ENCODE data around the gene BZW1.
A peak's percentile ranks its signal among the peaks of the same experiment; 100 is the strongest.
"Not testable (repeated sequence)": the region's sequence is repeated elsewhere in the genome, so short reads cannot be mapped to it uniquely, and the experiment has no call there.

Gene BZW1

GRCh38 chr2:200794143-200794542 is 17.6 kb upstream of the BZW1 start:
- no peak for DNase-seq

GRCh38 chr2:200795028-200795440 is 16.7 kb upstream of the BZW1 start:
- no peak for DNase-seq

GRCh38 chr2:200796561-200796960 is 15.1 kb upstream of the BZW1 start:
- DNase-seq, result no peak

GRCh38 chr2:200797242-200797770 is 14.4 kb upstream of the BZW1 start:
- no peak for DNase-seq

GRCh38 chr2:200798514-200798913 is 13.2 kb upstream of the BZW1 start:
- DNase-seq, result no peak

GRCh38 chr2:200800458-200800857 is 11.3 kb upstream of the BZW1 start:
- no peak for DNase-seq

GRCh38 chr2:200801431-200801830 is 10.3 kb upstream of the BZW1 start:
- DNase-seq, result not testable (repeated sequence)

- no peak for DNase-seq
These were observed 2.0 kb upstream of the BZW1 start for GRCh38 chr2:200809506-200810251.

GRCh38 chr2:200810252-200810997 is 1.3 kb upstream of the BZW1 start:
- no peak for DNase-seq

- no peak for DNase-seq
These were observed 745 bp upstream of the BZW1 start for GRCh38 chr2:200810998-200811332.

GRCh38 chr2:200812122-200813022 is 662 bp downstream of the BZW1 start:
- DNase-seq, result peak; percentile 30

- no peak for DNase-seq
These were observed 2.6 kb downstream of the BZW1 start for GRCh38 chr2:200814276-200814815.

- no peak for DNase-seq
These were observed 3.2 kb downstream of the BZW1 start for GRCh38 chr2:200814917-200815316.

GRCh38 chr2:200818732-200819131 is 7.0 kb downstream of the BZW1 start:
- DNase-seq, result not testable (repeated sequence)

- no peak for DNase-seq
These were observed 9.0 kb downstream of the BZW1 start for GRCh38 chr2:200820573-200821234.

GRCh38 chr2:200821686-200822245 is 10.1 kb downstream of the BZW1 start:
- DNase-seq, result no peak

- no peak for DNase-seq
These were observed 16.4 kb downstream of the BZW1 start for GRCh38 chr2:200828104-200828503.

- DNase-seq, result no peak
These were observed 17.0 kb downstream of the BZW1 start for GRCh38 chr2:200828572-200829257.

GRCh38 chr2:200829258-200829655 is 17.5 kb downstream of the BZW1 start:
- DNase-seq, result no peak

- DNase-seq, result no peak
These were observed 23.0 kb downstream of the BZW1 start for GRCh38 chr2:200834701-200835100.

GRCh38 chr2:200839513-200839912 is 27.8 kb downstream of the BZW1 start:
- DNase-seq, result no peak

All from NCI-H2171 (cell line).